ENCODE measurements around the gene LNX2. TPM values are rescaled to one million over a fixed set of nuclear protein-coding genes. Genes with fewer than 3 reads are reported as not detected.

The LNX2 gene
- total RNA-seq (10 to 100 TPM in 8 of 9 donors, 1 to 10 TPM in 1; 9.7 to 26.5 (median 18.7) TPM), polyA plus RNA-seq (10 to 100 TPM in 1 of 3 donors, 1 to 10 TPM in 2; 2.9 to 17.5 (median 4.9) TPM)
- long read RNA-seq, donor 1, full-length matches to known transcripts, result 1 of 1 reads
- long read RNA-seq, donor 1, partial matches to known transcripts, result 0 of 1 reads
- long read RNA-seq, donor 1, other reads (novel, unspliced or antisense), result 0 of 1 reads
- long read RNA-seq, donor 2, partial matches to known transcripts, result 115 of 165 reads
- long read RNA-seq, donor 2, other reads (novel, unspliced or antisense), result 50 of 165 reads
- long read RNA-seq, donor 3, result 0 reads
- long read RNA-seq, donor 4, partial matches to known transcripts, result 1 of 3 reads
- long read RNA-seq, donor 4, other reads (novel, unspliced or antisense), result 2 of 3 reads
- long read RNA-seq, donor 5, full-length matches to known transcripts, result 13 of 24 reads
- long read RNA-seq, donor 5, partial matches to known transcripts, result 6 of 24 reads
- long read RNA-seq, donor 5, other reads (novel, unspliced or antisense), result 5 of 24 reads
- long read RNA-seq, donor 6, full-length matches to known transcripts, result 1 of 1 reads
- long read RNA-seq, donor 6, partial matches to known transcripts, result 0 of 1 reads
- long read RNA-seq, donor 6, other reads (novel, unspliced or antisense), result 0 of 1 reads
- long read RNA-seq, donor 7, result 0 reads
- long read RNA-seq, donor 8, partial matches to known transcripts, result 321 of 327 reads
- long read RNA-seq, donor 8, other reads (novel, unspliced or antisense), result 6 of 327 reads
- long read RNA-seq, donor 9, full-length matches to known transcripts, result 3 of 3 reads
- long read RNA-seq, donor 9, partial matches to known transcripts, result 0 of 3 reads
- long read RNA-seq, donor 9, other reads (novel, unspliced or antisense), result 0 of 3 reads
- long read RNA-seq, donor 10, partial matches to known transcripts, result 217 of 229 reads
- long read RNA-seq, donor 10, other reads (novel, unspliced or antisense), result 12 of 229 reads

DNA sequence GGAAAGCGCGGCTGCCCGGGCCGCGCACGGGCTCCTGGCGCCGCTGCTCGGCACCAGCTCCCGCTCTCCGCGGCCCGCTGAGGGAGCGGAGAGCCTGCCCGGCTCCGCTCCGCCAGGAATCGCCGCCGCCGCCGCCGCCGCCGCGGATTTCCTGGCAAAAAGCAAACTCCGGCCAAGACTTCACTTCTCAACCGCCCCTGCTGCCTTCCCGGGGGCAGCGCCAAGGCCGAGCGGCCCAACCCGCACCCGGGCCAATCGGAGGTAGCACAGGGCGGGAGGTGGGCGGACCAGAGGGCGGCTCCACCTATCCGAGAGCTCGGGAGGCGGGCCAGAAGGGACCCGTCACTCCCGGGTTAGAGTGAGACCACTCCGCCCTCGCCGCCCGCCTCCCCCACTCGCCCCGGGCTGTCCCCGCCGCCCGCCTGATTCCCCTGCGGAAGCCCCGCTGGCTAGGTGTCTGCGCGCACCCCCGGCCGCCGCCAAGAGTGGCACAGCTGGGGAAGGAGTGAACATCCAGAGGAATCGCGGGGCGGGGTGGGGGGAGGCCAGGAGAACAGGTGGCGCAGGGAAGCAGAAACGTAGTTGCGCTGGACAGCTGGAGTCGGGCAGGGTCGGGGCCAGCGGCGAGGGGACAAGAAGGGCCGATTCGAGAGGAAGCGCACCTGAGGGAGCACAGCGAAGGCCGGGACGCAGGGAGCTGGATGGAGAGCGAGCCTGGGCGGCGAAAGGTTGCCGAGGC, at the start of gene LNX2:
Gene LNX2, minus strand, starts transcription at position 153 of the 739 bp plus-strand sequence. CDS start 38,826 bp downstream, outside the sequence.
- H3K27me3 ChIP-seq, result no peaks in the 10 kb centered on the region
- peak; percentile 98 to 99 (median 99) for DNase-seq
- peak within 1 kb of the TSS; percentile 70 to 87 (median 78) for H3K4me3 ChIP-seq
- H3K27ac ChIP-seq, result peak within 1 kb of the TSS; percentile 85 to 98 (median 95)
- peak; percentile 60 to 93 for TF ChIP-seq POLR2A (IDR thresholded peaks at IDR 0.05)
- TF ChIP-seq, protein P1, sequence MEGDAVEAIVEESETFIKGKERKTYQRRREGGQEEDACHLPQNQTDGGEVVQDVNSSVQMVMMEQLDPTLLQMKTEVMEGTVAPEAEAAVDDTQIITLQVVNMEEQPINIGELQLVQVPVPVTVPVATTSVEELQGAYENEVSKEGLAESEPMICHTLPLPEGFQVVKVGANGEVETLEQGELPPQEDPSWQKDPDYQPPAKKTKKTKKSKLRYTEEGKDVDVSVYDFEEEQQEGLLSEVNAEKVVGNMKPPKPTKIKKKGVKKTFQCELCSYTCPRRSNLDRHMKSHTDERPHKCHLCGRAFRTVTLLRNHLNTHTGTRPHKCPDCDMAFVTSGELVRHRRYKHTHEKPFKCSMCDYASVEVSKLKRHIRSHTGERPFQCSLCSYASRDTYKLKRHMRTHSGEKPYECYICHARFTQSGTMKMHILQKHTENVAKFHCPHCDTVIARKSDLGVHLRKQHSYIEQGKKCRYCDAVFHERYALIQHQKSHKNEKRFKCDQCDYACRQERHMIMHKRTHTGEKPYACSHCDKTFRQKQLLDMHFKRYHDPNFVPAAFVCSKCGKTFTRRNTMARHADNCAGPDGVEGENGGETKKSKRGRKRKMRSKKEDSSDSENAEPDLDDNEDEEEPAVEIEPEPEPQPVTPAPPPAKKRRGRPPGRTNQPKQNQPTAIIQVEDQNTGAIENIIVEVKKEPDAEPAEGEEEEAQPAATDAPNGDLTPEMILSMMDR (IDR thresholded peaks at IDR 0.05), result no peak
- no peaks in the 10 kb centered on the region for H3K9me3 ChIP-seq (replicated peaks in 1 of 3)
- intact Hi-C loops (cut with DNase I), result no loop called here
- WGBS, 4 donors, result 0% methylated on average over 19 to 79 of the region's 79 CpGs
- peaks cover 13 to 42% of the 10 kb centered on the region in 2 donors for H3K4me1 ChIP-seq (replicated peaks in 1 of 2)
- no peaks in the 10 kb centered on the region for H3K36me3 ChIP-seq (replicated peaks in 1 of 2)

DNA sequence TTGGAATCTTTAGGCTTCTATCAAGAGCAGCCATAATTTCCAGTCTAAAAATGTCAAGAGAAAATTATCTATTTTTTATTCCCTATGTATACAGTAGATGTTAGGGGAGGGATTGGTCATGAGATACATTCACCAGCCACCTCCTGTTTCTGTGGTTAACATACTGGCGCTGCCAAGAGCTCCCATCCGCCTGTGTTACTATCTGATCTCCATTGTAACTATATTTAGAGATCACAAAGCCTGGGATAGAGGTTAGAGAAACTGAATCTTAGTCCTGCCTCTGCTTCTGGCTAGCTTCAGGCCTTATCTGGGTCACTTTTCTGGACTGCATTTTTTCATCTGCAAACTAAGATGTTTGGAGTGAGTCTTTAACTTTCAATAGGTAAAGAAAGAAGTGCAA, 47.6 kb upstream of the LNX2 start:
- intact Hi-C loops (cut with DNase I), result no loop called here
- WGBS, 4 donors, result 43 to 56% (median 51%) methylated on average over 2 of the region's 2 CpGs
- H3K4me1 ChIP-seq (replicated peaks in 1 of 2), result no peaks in the 10 kb centered on the region
- H3K27ac ChIP-seq, result no peak overlapping the region
- no peaks in the 10 kb centered on the region for H3K9me3 ChIP-seq (replicated peaks in 1 of 3)
- no peak overlapping the region for H3K4me3 ChIP-seq
- H3K27me3 ChIP-seq, result no peaks in the 10 kb centered on the region
- DNase-seq, result no peak
- TF ChIP-seq, protein P1 (IDR thresholded peaks at IDR 0.05), result no peak
- no peak for TF ChIP-seq POLR2A (IDR thresholded peaks at IDR 0.05)
- peaks cover 0 to 3% of the 10 kb centered on the region in 2 donors for H3K36me3 ChIP-seq (replicated peaks in 1 of 2)

DNA sequence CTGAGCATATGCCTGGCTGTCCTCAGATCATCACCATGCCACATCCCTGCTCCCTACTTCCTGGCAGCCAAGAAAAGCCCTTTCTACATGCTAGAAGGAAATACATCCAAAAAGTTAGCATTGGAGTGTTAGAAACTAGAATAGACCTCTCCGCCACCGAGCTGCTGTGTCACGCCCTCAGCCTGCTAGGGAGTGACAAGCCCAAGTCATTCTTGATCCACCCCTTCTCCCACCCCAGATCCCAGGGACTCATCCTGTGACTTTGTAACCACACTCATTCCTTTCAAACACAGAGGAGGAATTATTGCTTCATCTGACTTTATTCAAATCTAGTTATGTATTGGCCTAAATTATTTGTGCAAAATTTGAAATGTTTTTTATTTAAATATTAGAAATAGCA, 46.6 kb upstream of the LNX2 start:
- H3K9me3 ChIP-seq (replicated peaks in 1 of 3), result no peaks in the 10 kb centered on the region
- no peaks in the 10 kb centered on the region for H3K4me1 ChIP-seq (replicated peaks in 1 of 2)
- H3K4me3 ChIP-seq, result no peak overlapping the region
- H3K27ac ChIP-seq, result no peak overlapping the region
- H3K36me3 ChIP-seq (replicated peaks in 1 of 2), result peaks cover 0 to 3% of the 10 kb centered on the region in 2 donors
- no peaks in the 10 kb centered on the region for H3K27me3 ChIP-seq
- no peak for DNase-seq
- 90 to 96% (median 91%) methylated on average over 3 of the region's 3 CpGs for WGBS, 4 donors
- TF ChIP-seq, protein P1 (IDR thresholded peaks at IDR 0.05), result no peak
- no peak for TF ChIP-seq POLR2A (IDR thresholded peaks at IDR 0.05)
- intact Hi-C loops (cut with DNase I), result no loop called here

All from adrenal gland (tissue), 19 donors.